Measurements from ENCODE around the gene IBTK. TPM values are rescaled to one million over a fixed set of nuclear protein-coding genes. Genes with fewer than 3 reads are reported as not detected.

Gene IBTK
- total RNA-seq, 1 experiment from 2014 or later = 17.1 TPM

DNA sequence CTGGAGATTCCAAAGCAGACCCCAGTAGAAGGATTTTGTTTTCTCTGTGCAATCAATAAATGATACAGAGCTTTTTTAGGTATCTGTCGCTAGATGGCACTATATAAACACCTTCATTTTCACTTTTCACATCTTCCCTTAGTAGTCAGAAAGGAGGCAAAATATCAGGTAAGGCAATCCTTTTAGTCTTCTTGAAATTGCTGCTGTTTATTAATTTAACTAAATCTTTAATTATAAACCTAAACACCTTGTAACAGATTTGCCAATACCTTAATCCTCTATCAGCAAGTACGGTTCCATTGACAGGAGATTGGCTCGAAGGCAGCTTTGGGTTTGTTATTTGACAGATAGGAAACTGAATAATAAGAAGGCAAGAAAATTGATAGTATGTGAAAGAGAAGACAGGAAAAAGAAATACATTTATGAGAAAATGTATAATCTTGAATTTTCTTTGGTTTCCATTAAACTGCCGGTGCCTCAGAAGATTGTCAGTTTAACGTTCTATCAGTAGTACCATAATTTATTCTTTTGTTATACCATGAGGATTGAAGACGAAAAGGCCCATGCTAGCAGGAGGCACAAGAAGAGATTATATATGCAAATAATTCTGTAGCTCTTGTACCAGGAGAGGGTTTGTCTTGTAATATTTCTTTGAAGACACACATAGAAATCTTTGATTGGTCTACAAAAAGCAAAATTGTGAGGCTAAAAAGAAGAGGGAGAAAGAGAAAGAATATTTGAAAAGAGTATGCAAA, 23.5 kb upstream of the IBTK start:
- H4K20me1 ChIP-seq (ENCODE audit: control insufficient read depth, insufficient read depth, insufficient read length) = no peaks in the 10 kb centered on the region
- H3T11ph ChIP-seq (ENCODE audit: low read length) = no peak overlapping the region
- H3K4me2 ChIP-seq (ENCODE audit: insufficient read depth, insufficient read length, low read length) = no peak overlapping the region
- H4K5ac ChIP-seq (ENCODE audit: insufficient read length, low read depth, low read length) = no peak overlapping the region
- no peak overlapping the region for H2BK15ac ChIP-seq (ENCODE audit: low read depth, low read length)
- no peak overlapping the region for H2BK5ac ChIP-seq (ENCODE audit: insufficient read length, low read length)
- Mint-ChIP-seq H3K36me3 (ENCODE audit: insufficient read depth in 1 of 3, low read depth in 3 of 3) (no peaks in the 10 kb centered on the region; a peak in 1 of 7 replicates), H3K9me3 (no peaks in the 10 kb centered on the region), H3K4me3 (no peak overlapping the region), H3K27me3 (ENCODE audit: low read depth) (no peaks in the 10 kb centered on the region), H3K4me1 (peaks cover 30 to 31% of the 10 kb centered on the region in 2 experiments), H3K27ac (peak overlapping the region in 1 of 3 experiments; percentile 69; a peak in 1 of 7 replicates)
- H3K79me1 ChIP-seq (ENCODE audit: insufficient read depth, low read depth, low read length, poor library complexity, severe bottlenecking) = no peaks in the 10 kb centered on the region
- no peaks in the 10 kb centered on the region for H3K79me2 ChIP-seq (ENCODE audit: insufficient read depth, low read length)
- H2BK12ac ChIP-seq (ENCODE audit: insufficient read length, low read depth, low read length) = no peak overlapping the region
- no peak overlapping the region for H3K18ac ChIP-seq (ENCODE audit: insufficient read length, low read depth, low read length)
- no peak overlapping the region for H3K56ac ChIP-seq (ENCODE audit: insufficient read length, low read depth, low read length)
- H2BK120ac ChIP-seq (ENCODE audit: low read depth, low read length, poor library complexity, severe bottlenecking) = no peak overlapping the region
- H4K91ac ChIP-seq (ENCODE audit: insufficient read length, low read depth, low read length) = no peak overlapping the region
- H2BK20ac ChIP-seq (ENCODE audit: low read depth, low read length, poor library complexity, severe bottlenecking) = no peak overlapping the region
- H3K27ac ChIP-seq (ENCODE audit: insufficient read length, low read depth, low read length) = no peak overlapping the region
- DNase-seq = no peak
- no peaks in the 10 kb centered on the region for H3K27me3 ChIP-seq (ENCODE audit: insufficient read depth, low read length)
- peaks cover 2% of the 10 kb centered on the region for H3K23me2 ChIP-seq (ENCODE audit: insufficient read length, low read depth, low read length, poor library complexity, severe bottlenecking)
- no peaks in the 10 kb centered on the region for H3K9me3 ChIP-seq (ENCODE audit: control insufficient read depth, low read depth, low read length)
- no peak overlapping the region for H3K9ac ChIP-seq (ENCODE audit: extremely low read depth, insufficient read length, low read length)
- peaks cover 5% of the 10 kb centered on the region; the same call in 1 of the 2 replicates for H3K4me1 ChIP-seq (ENCODE audit: insufficient read depth, low read length)
- H3K23ac ChIP-seq (ENCODE audit: insufficient read length, low read depth, low read length) = no peak overlapping the region
- H4K8ac ChIP-seq (replicated peaks; ENCODE audit: insufficient read length, low read depth, low read length) = no peak overlapping the region
- no peak overlapping the region for H3K14ac ChIP-seq (ENCODE audit: insufficient read depth, low read length)
- H3K4ac ChIP-seq (ENCODE audit: low read depth, low read length) = no peak overlapping the region
- no peak overlapping the region for H2AK5ac ChIP-seq (ENCODE audit: insufficient read length, low read length)
- TF ChIP-seq, protein P1, sequence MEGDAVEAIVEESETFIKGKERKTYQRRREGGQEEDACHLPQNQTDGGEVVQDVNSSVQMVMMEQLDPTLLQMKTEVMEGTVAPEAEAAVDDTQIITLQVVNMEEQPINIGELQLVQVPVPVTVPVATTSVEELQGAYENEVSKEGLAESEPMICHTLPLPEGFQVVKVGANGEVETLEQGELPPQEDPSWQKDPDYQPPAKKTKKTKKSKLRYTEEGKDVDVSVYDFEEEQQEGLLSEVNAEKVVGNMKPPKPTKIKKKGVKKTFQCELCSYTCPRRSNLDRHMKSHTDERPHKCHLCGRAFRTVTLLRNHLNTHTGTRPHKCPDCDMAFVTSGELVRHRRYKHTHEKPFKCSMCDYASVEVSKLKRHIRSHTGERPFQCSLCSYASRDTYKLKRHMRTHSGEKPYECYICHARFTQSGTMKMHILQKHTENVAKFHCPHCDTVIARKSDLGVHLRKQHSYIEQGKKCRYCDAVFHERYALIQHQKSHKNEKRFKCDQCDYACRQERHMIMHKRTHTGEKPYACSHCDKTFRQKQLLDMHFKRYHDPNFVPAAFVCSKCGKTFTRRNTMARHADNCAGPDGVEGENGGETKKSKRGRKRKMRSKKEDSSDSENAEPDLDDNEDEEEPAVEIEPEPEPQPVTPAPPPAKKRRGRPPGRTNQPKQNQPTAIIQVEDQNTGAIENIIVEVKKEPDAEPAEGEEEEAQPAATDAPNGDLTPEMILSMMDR (conservative IDR thresholded peaks at IDR 0.05) = peak; percentile 80
- no CpG with 5 or more reads among the region's 6 CpGs for WGBS (ENCODE audit: extremely low coverage, insufficient read length, low lambda C conversion rate)
- no peak overlapping the region for H2AFZ ChIP-seq (ENCODE audit: low read length)

Data from H9 (cell line).